ENCODE data around the gene MYZAP.

Gene MYZAP

GRCh38 chr15:57561041-57561711 lies 30.5 kb upstream of the MYZAP start:
- TF ChIP-seq CTCF (IDR thresholded peaks at IDR 0.05), result peak; percentile 84
- Histone ChIP-seq H3K27ac (peak overlapping the region in 1 of 2 donors; percentile 29), H3K4me3 (no peak overlapping the region)
- peak; percentile 82 for DNase-seq (ENCODE audit: low spot score)

GRCh38 chr15:57562196-57562769 lies 29.4 kb upstream of the MYZAP start:
- H3K27ac ChIP-seq, result no peak overlapping the region
- H3K4me3 ChIP-seq, result no peak overlapping the region
- no peak for TF ChIP-seq CTCF (IDR thresholded peaks at IDR 0.05)
- peak; percentile 66 for DNase-seq (ENCODE audit: low spot score)

- Histone ChIP-seq H3K4me3 (no peak overlapping the region), H3K27ac (no peak overlapping the region)
- peak; percentile 29 for DNase-seq (ENCODE audit: low spot score)
- no peak for TF ChIP-seq CTCF (IDR thresholded peaks at IDR 0.05)
Measured at GRCh38 chr15:57563416-57563815, 28.3 kb upstream of the MYZAP start.

GRCh38 chr15:57565311-57565710 lies 26.4 kb upstream of the MYZAP start:
- peak; percentile 66 for DNase-seq (ENCODE audit: low spot score)
- Histone ChIP-seq H3K27ac (no peak overlapping the region), H3K4me3 (no peak overlapping the region)
- TF ChIP-seq CTCF (IDR thresholded peaks at IDR 0.05), result no peak

GRCh38 chr15:57566834-57567233 lies 24.9 kb upstream of the MYZAP start:
- Histone ChIP-seq H3K4me3 (no peak overlapping the region), H3K27ac (no peak overlapping the region)
- TF ChIP-seq CTCF (IDR thresholded peaks at IDR 0.05), result no peak
- peak; percentile 41 for DNase-seq (ENCODE audit: low spot score)

GRCh38 chr15:57567891-57568290 lies 23.8 kb upstream of the MYZAP start:
- Histone ChIP-seq H3K4me3 (no peak overlapping the region), H3K27ac (no peak overlapping the region)
- TF ChIP-seq CTCF (IDR thresholded peaks at IDR 0.05), result no peak
- no peak for DNase-seq (ENCODE audit: low spot score)

- DNase-seq (ENCODE audit: low spot score), result no peak
- no peak for TF ChIP-seq CTCF (IDR thresholded peaks at IDR 0.05)
- no peak overlapping the region for H3K27ac ChIP-seq
Measured at GRCh38 chr15:57568299-57568698, 23.4 kb upstream of the MYZAP start.

More at GRCh38 chr15:57568299-57568698, 23.4 kb upstream of the MYZAP start:
- no peak overlapping the region for H3K4me3 ChIP-seq
